C4-2B (cell line): Measurements from ENCODE around the gene BRD7.
A peak's percentile ranks its signal among the peaks of the same experiment; 100 is the strongest.

Source experiments
- H3K27ac ChIP-seq: fragments of 450-650 bp; 2 replicates; pipeline ENCODE4 v1.5.1; 2017
- CTCF ChIP-seq: fragments of 450-650 bp; conservative IDR thresholded peaks from 2 replicates; pipeline ENCODE4 v1.5.1; 2017; ENCODE audit warnings: mild to moderate bottlenecking
- ZFX ChIP-seq: fragments of 450-650 bp; IDR thresholded peaks from 2 replicates; pipeline ENCODE4 v1.6.1; 2017

BRD7 gene

GRCh38 chr16:50326835-50327465 lies 41.8 kb downstream of the BRD7 start:
- TF ChIP-seq ZFX (no peak), CTCF (peak; percentile 63)
- H3K27ac ChIP-seq, result no peak overlapping the region

GRCh38 chr16:50326264-50326663 lies 42.5 kb downstream of the BRD7 start:
- no peak overlapping the region for H3K27ac ChIP-seq
- TF ChIP-seq CTCF (no peak), ZFX (no peak)

- TF ChIP-seq ZFX (no peak), CTCF (no peak)
Observed at GRCh38 chr16:50324345-50324744, 44.4 kb downstream of the BRD7 start.

GRCh38 chr16:50323335-50324011 lies 45.3 kb downstream of the BRD7 start:
- no peak overlapping the region for H3K27ac ChIP-seq
- no peak for TF ChIP-seq ZFX
- TF ChIP-seq CTCF, result peak; percentile 39

More at GRCh38 chr16:50324345-50324744, 44.4 kb downstream of the BRD7 start:
- no peak overlapping the region for H3K27ac ChIP-seq

- no peak for TF ChIP-seq ZFX
- no peak for TF ChIP-seq CTCF
- H3K27ac ChIP-seq, result no peak overlapping the region
Observed at GRCh38 chr16:50322333-50322732, 46.5 kb downstream of the BRD7 start.

- TF ChIP-seq CTCF (no peak), ZFX (no peak)
- H3K27ac ChIP-seq, result no peak overlapping the region
Observed at GRCh38 chr16:50320310-50320709, 48.5 kb downstream of the BRD7 start.

GRCh38 chr16:50318796-50319578 lies 49.8 kb downstream of the BRD7 start:
- H3K27ac ChIP-seq, result no peak overlapping the region
- TF ChIP-seq ZFX (no peak), CTCF (no peak)
